COLO668 (cell line): ENCODE data around the gene MDP1.
"Not testable (repeated sequence)": the region's sequence is repeated elsewhere in the genome, so short reads cannot be mapped to it uniquely, and the experiment has no call there.

Experiments used
- DNase-seq: peaks from one replicate; lab custom pipeline; 2025; ENCODE audit not compliant: unreplicated experiment; lab: John Stamatoyannopoulos, UW

The MDP1 gene

GRCh38 chr14:24232121-24232644 lies 16.3 kb upstream of the MDP1 start, which contains the start of gene NEDD8:
NEDD8 (minus strand) TSS chr14:24232367; CDS start chr14:24232267, 100 bp downstream.
- DNase-seq: peak; percentile 90

GRCh38 chr14:24231263-24232120 lies 15.6 kb upstream of the MDP1 start:
- DNase-seq: peak; percentile 42

GRCh38 chr14:24228902-24229301 lies 13.0 kb upstream of the MDP1 start:
- DNase-seq: no peak

- DNase-seq: no peak
Measured at GRCh38 chr14:24226473-24226872, 10.6 kb upstream of the MDP1 start.

GRCh38 chr14:24224618-24225071 lies 8.8 kb upstream of the MDP1 start:
- no peak for DNase-seq

GRCh38 chr14:24222987-24223386 lies 7.1 kb upstream of the MDP1 start:
- not testable (repeated sequence) for DNase-seq

GRCh38 chr14:24219521-24219920 lies 3.7 kb upstream of the MDP1 start:
- DNase-seq: no peak

- DNase-seq: no peak
Measured at GRCh38 chr14:24219080-24219479, 3.2 kb upstream of the MDP1 start.

GRCh38 chr14:24216876-24217275 lies 1.0 kb upstream of the MDP1 start:
- DNase-seq: not testable (repeated sequence)

GRCh38 chr14:24216345-24216699 lies 456 bp upstream of the MDP1 start:
- DNase-seq: no peak

GRCh38 chr14:24213866-24214662 lies 1.8 kb downstream of the MDP1 start:
- DNase-seq: no peak

- peak; percentile 98 for DNase-seq
Measured at GRCh38 chr14:24212924-24213865, 2.7 kb downstream of the MDP1 start, which contains the start of gene CHMP4A. CHMP4A (minus strand) TSS chr14:24213488; CDS start chr14:24213439, 49 bp downstream.

- DNase-seq: no peak
Measured at GRCh38 chr14:24211311-24211710, 4.6 kb downstream of the MDP1 start.

- DNase-seq: no peak
Measured at GRCh38 chr14:24207625-24208024, 8.2 kb downstream of the MDP1 start.

- DNase-seq: no peak
Measured at GRCh38 chr14:24207104-24207551, 8.7 kb downstream of the MDP1 start.

- no peak for DNase-seq
Measured at GRCh38 chr14:24206260-24207103, 9.4 kb downstream of the MDP1 start.

- no peak for DNase-seq
Measured at GRCh38 chr14:24204163-24205146, 11.4 kb downstream of the MDP1 start.

GRCh38 chr14:24203249-24203886 lies 12.5 kb downstream of the MDP1 start:
- DNase-seq: not testable (repeated sequence)
